ENCODE data around the gene CDK18.

Gene CDK18

DNA sequence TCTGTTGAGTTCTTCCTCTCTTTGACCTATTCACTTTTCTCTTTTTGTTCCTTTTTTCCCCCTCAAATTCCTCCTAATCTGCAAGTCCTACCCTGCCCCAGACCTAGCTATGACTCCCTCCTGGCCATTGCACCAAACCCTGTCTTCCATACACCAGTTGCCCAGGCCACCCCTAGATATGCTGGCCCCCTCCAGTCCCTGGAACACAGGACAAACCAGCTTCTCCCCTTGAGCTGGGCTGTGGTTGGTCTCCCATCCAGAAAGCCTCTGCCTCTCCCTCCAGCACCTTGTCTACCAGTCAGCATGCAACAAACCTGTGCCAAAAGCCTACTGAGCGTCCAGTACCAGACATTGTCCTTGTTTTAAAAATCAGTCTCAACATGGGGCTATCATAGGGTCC, 68.0 kb downstream of the CDK18 start:
- no peak for DNase-seq

GRCh38 chr1:205575294-205575885, 70.9 kb downstream of the CDK18 start:
- no peak for DNase-seq

- no peak for DNase-seq
Observed at GRCh38 chr1:205576011-205576410, 71.5 kb downstream of the CDK18 start.

DNA sequence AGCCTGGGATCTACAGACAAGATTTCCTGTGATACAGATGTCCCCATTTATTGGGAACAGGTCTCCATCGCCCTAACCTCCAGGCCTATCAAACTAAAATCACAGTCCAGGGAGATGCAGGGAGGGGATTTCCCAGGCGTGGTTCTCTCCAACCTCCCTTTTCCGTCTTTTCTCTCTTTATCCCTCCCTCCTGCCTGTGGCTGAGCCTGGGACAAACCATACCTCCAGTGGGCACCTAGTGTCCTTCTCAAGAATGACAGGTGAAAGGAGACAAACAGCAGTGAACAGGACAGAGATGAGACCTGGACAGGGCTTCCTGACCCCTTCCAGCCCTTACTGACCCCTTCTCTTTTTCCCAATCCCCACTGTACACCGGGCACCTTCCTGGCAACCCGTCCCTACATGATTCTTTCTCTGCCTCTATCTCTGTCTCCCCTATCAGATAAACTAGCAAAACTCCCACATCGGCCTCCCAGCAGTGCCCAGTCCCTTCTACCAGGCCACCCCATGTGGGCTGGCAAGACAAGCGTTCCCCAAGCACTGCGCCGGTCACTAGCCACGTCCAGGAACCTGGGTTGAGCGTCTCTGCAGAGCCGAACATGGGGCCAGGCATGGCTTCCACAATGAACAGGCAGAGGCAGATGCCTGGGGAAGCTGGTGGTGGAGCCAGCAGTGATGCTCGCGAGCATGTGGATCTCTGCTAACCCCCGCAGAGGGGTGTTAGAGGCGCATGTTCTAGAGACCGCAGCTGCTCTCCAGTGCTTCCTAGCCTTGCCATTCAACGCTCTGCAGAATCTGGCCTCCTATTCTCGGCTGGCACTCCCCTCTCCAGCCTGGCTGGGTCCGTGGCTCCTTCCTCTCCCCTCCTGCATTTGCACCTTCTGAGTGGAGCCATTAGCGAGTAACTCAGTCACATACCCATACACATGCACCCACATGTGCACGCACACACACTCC, 72.6 kb downstream of the CDK18 start:
- DNase-seq: no peak

GRCh38 chr1:205577874-205578658, 73.6 kb downstream of the CDK18 start:
- no peak for DNase-seq

DNA sequence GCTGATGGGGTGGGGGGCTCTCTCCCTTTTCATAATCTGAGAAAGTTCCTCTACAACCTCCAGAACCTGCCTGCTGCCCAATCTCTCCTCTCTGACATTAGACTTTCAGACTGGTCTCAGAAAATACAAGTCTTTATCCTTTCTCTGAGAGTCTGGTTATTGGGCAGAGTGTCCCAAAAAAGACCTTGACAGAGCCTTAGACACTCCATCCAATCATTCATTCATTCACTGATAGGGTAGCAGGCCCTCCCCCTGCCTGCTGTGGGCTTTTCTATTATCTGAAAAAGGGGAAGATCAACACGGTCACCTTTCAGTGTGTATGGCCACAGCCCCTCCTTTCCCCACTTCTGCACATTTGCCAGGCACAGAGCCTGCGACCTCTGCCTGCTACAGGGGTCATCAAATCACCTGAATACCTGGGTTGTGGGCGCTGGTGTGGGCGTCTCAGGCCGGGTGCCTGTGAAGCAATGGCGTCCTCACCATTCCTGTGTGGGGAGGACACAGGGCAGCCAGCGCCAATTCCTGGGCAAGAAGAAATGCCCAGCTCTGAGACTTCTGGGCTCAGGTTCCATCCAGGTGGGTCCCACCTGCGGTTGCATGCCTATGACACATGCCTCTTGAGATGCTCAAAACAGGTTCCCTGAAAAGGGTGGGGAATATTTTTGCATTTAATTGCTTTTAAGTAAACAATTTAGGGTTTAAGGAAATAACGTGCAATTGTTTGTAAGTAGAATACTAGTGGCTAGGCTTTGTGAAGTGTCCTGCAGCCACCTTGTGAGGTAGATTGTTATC, 74.5 kb downstream of the CDK18 start:
- DNase-seq: no peak

GRCh38 chr1:205579711-205580110, 75.2 kb downstream of the CDK18 start:
- DNase-seq: no peak

GRCh38 chr1:205580140-205580922, 75.9 kb downstream of the CDK18 start:
- DNase-seq: no peak

- DNase-seq: no peak
Observed at GRCh38 chr1:205580923-205581180, 76.4 kb downstream of the CDK18 start.

DNA sequence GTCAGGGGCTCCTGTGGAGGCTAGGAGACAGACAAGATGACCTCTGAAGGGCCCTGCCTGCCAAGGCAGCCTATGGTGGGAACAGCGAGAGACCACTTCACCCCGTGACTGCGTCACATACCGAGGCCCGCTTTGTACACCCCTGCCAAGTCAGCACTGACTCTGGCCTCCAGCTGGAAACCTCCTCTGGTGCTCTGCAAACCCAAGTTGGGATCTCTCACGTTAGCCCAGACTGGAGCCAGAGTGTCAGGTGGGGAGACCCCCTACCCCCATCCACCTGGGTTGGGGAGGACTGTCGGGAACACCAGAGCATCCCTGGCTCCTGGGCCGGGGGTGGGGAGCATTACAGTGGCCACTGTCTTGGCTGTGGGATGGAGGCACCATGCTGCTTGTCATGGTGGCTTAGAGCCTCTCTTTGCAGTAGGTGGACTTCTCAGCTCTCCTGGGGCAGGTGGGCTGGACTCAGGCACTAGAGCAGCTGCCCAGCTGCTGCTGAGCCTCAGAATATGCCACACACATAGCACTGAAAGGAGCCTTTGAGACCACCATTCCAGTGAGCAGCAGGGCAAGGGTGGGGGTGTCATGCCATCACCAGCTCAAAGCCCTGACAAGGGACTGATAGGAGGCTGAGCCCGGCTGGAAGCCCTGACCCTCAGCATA, 77.0 kb downstream of the CDK18 start:
- DNase-seq: no peak

- no peak for DNase-seq
Observed at GRCh38 chr1:205582046-205582445, 77.6 kb downstream of the CDK18 start.

Data from bone marrow (tissue), 2 donors.